Activated CD8-positive, alpha-beta memory T cell treated with anti-CD3 and anti-CD28 coated beads for 36 hours (primary cell): ENCODE results near the gene MILR1. TPM values are rescaled to one million over a fixed set of nuclear protein-coding genes. Genes with fewer than 3 reads are reported as not detected.
"Not testable (repeated sequence)": the region's sequence is repeated elsewhere in the genome, so short reads cannot be mapped to it uniquely, and the experiment has no call there.

Experiments
- CTCF ChIA-PET: fragments of 350-600 bp; sonication (Branson Sonifier 250); formaldehyde crosslinking; loops from one replicate; lab custom pipeline; 2021; ENCODE audit warnings: antibody characterized with exemption; lab: Charles Lee
- POLR2A ChIA-PET: fragments of 350-600 bp; sonication (Branson Sonifier 250); formaldehyde crosslinking; loops from one replicate; lab custom pipeline; 2021; ENCODE audit warnings: antibody characterized with exemption; lab: Charles Lee
- total RNA-seq, 2 experiments: library from RNA; stranded (reverse); gene quantifications; one replicate each; pipeline ENCODE4 v1.2.3, GENCODE V29; 2021

Gene MILR1
- total RNA-seq, 2 experiments from 2014 or later = 0.75 to 1.2 TPM

DNA sequence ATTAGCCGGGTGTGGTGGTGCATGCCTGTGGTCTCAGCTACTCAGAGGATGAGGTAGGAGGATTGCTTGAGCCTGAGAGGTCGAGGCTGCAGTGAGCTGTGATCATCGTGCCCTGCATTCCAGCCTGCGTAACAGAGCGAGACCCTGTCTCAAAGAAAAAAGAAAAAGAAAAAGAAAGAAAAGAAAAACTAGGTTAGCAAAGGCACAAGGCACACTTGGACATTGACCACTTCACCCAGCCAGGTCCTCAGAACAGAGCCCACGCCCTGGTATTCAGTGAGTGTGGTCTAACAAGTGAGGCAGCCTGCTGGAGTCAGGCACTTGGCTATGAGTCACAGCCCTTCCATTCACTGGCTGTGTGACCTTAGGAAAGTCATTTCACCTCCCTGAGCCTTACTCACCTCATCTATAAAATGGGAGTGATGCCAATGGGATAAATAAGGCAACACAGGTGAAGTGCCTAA lies 10.4 kb downstream of the MILR1 start:
- POLR2A ChIA-PET = no interaction called here
- CTCF ChIA-PET = no interaction called here

DNA sequence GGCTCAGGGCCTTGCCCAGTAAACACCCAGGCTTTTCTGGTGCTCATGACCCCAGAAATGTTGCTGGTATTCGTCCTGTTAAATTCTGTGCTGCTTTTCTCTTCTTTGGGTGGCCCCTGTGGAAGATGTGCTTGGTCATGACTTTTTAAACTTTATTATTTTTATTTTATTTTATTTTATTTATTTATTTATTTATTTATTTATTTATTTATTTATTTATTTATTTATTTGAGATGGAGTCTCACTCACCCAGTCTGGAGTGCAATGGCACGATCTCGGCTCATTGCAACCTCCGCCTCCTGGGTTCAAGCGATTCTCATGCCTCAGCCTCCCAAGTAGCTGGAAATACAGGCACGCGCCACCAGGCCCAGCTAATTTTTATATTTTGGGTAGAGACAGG lies 10.9 kb downstream of the MILR1 start:
- POLR2A ChIA-PET, CTCF ChIA-PET: not testable (repeated sequence)

DNA sequence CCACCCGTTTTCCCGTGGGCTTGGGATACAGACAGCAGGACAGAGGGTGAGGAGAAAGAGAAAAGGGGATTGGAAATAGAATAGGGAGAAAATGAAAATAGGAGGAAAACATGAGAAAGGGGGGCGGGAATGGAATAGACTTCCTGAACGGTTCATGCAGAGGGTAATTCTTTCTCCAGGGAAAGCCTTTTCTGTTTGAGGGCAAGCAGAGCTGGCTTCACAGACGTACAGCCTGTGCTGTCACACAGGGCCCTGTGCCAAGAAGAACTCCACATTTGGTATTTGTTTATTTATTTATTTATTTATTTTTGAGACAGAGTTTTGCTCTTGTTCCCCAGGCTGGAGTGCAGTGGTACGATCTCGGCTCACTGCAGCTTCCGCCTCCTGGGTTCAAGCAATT lies 12.0 kb downstream of the MILR1 start:
- CTCF ChIA-PET = no interaction called here
- POLR2A ChIA-PET = no interaction called here

DNA sequence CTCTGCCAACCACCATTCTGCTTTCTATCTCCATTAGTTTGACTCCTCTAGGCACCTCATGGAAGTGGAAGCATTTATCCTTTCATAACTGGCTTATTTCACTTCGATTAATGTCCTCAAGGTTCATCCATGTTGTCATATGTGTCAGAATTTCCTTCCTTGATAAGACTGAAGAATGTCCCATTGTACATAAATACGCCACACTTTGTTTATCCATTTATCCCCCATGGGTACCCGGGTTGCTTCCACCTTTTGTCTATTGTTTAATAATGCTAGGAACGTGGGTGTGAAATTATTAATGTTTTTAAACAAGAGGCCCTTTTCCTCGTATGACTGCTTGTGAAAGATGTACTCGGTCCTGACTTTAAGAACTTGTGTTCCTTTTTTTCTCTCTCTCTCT lies 12.9 kb downstream of the MILR1 start:
- ChIA-PET CTCF (no interaction called here), POLR2A (no interaction called here)

DNA sequence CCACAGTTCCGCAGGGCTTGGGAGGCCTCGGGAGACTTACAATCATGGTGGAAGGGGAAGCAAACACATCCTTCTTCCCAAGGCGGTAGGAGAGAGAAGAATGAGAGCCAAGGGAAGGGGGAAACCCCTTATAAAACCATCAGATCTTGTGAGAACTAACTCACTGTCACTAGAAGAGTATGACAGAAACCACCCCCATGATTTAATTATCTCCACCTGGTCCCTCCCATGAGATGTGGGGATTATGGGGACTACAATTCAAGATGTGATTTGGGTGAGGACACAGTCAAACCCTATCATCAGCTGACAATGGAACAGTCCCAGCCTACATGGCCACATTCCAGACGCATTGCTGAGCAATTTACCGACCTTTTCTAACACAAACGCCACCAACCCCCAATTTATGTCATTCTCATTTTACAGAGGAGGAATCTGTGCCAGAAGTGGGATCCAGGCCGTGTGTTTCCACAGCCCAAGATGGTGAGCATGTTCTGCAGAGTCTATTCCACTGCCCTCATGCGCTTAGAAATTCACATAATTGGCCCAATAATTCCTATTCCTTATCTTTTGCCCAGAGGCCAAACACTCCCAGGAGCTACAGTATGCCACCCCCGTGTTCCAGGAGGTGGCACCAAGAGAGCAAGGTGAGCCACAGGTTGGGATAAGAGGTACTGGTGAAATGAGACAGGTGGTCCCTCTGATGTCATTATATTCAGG lies 17.3 kb downstream of the MILR1 start:
- ChIA-PET POLR2A (no interaction called here), CTCF (interaction anchor here (0.6 kb wide), 1 partner anchor 380 kb away, joined by 3 read pairs; no protein-coding TSS in a partner anchor)

DNA sequence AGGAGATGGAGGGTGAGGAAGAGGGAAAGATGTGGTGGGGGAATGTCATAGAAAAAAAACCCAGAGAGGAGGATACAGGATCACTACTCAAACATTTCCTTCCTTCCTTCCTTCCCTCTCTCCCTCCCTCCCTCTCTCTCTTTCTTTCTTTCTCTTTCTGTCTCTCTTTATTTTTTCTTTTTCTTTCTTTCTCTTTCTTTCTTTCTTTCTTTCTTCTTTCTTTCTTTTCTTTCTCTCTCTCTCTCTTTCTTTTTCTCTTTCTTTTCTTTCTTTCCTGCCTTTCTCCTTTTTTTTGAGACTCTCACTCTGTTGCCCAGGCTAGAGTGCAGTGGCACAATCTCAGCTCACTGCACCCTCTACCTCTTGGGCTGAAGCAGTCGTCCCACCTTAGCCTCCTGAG lies 17.9 kb downstream of the MILR1 start:
- POLR2A ChIA-PET = not testable (repeated sequence)
- CTCF ChIA-PET = interaction anchor here (0.9 kb wide), 1 partner anchor 109 kb away, joined by 3 read pairs; no protein-coding TSS in a partner anchor

DNA sequence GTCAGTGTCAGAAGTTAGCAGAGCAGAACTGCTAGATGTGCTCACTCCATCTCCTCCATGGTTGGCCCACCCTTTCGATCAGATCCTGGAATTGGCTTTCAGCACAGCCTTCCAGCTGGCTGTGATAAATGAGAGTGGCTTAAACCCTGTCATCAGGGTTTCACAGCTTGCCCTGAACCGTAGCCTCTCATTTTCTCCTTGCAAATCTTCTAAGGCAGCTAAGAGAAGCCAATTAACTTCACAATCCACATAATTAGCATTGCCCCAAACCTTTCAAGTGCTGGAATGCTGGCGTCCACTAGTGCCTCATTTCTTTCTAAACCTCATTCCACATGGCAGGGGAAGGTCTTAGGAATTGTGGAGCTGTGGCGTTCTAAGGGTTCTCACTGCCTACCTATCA lies 21.7 kb downstream of the MILR1 start:
- CTCF ChIA-PET = interaction anchor here (0.6 kb wide), 1 partner anchor 28 kb away, joined by 3 read pairs; no protein-coding TSS in a partner anchor

DNA sequence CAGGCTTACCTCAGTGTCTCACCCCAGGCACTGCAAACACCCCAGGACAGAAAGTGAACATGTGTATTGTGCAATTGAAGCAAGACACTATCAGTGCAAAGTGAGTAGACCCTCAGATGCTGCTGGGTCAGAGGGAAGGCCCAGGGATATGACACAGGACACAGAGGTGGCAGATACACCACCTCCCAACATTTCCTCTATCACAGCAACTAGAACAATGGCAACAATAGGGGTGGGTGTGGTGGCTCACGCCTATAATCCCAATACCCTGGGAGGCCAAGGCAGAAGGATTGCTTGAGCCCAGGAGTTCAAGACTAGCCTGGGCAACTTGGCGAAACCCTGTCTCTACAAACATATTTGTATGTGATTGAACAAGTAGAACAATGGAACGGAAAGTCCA lies 22.5 kb downstream of the MILR1 start:
- ChIA-PET POLR2A (no interaction called here), CTCF (no interaction called here)

More for the DNA sequence above, 21.7 kb downstream of the MILR1 start:
- POLR2A ChIA-PET = no interaction called here

DNA sequence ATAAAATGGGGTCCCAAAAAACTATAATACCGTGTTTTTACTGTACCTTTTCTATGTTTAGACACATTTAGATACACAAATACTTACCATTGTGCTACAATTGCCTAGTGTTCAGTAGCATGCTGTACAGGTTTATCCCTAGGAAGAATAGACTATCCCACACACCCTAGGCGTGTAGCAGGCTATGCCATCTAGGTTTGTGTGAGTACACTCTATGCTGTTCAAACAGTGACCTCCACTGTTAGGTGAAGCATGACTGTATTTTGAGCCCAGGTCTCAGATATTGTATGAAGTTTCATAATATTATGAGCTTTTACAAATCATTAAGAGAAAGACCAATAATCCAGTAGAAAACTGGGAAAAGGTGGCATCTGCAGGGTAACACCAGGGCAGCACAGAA lies 23.6 kb downstream of the MILR1 start:
- CTCF ChIA-PET = no interaction called here

DNA sequence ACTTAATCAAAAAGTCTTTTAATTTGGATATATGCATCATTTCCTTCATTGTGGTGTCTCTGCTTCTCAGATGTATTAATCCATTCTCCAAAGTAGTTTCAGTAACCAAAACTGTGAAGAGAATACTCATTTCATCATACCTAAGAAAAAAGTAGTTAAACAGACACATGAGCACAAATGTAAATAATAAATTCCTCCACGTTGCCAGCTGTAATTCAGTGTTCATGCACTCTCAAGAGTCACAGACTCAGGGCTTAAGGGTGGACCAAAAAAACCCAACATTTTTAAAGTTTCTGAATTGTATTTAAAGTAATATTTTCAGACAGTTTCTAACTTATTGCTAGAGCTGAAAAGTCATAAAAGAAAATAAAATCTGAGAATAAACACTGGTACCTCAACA lies 28.9 kb downstream of the MILR1 start:
- CTCF ChIA-PET = no interaction called here
- POLR2A ChIA-PET = no interaction called here

More for the DNA sequence above, 23.6 kb downstream of the MILR1 start:
- POLR2A ChIA-PET = no interaction called here

DNA sequence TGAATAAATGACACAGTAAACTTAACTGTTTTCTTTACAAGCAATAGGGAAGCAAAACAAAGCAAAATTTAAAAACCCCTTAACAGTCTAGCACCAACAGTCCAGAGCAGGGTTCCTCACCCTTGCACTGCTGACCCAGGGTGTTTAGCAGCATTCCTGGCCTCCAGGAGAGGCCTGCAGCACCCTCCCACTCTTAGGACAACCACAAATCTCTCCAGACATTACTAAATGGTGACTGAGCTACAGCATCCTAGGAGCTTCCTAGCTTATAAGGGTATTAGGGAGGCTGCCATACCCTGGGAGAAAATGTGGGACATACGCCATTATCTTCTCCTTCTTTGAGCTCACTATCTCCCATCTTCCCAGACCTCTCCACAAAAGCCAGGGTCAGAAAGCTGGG lies 32.0 kb downstream of the MILR1 start:
- ChIA-PET POLR2A (interaction anchor here (0.6 kb wide), 1 partner anchor 85 kb away, joined by 11 read pairs; no protein-coding TSS in a partner anchor), CTCF (interaction anchor here (0.9 kb wide), 1 partner anchor 61 kb away, joined by 3 read pairs; no protein-coding TSS in a partner anchor)

DNA sequence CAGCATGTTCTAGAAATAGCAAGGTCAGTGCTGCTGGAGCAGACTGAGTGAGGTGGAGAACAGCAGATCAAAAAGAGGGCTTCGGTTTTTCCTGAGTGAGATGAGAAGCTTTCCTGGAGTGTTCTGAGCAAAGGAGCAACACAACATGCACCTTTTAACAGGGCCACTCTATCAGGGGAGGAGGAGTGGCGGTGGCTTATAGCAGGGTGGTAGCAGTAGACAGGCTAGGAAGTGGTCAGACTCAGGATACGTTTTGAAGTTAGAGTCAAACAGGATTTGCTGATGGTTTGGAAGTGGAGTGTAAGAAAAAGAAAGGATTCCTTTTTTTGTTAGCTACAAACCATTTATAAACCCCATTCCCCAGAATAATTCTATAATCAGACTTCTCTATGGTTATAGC lies 35.5 kb downstream of the MILR1 start:
- ChIA-PET CTCF (interaction anchor here (0.6 kb wide), 1 partner anchor 320 kb away, joined by 3 read pairs; no protein-coding TSS in a partner anchor), POLR2A (no interaction called here)

DNA sequence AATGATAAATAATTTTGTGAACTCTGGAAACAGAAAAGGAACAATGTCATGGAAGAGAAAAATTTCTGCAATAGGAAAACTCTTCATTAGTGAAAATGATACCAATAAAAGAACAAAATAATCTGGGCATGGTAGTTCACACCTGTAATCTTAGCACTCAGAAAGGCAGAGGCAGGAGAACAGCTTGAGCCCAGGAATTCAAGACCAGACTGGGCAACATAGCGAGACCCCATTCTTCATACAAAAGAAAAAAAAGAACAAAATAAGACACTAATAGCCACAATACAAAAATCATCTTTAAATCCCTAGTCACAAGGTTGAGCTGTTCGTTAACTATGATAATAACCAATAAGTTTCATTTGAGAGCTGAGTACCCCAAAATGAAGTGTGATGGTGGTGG lies 39.4 kb downstream of the MILR1 start:
- POLR2A ChIA-PET = no interaction called here

DNA sequence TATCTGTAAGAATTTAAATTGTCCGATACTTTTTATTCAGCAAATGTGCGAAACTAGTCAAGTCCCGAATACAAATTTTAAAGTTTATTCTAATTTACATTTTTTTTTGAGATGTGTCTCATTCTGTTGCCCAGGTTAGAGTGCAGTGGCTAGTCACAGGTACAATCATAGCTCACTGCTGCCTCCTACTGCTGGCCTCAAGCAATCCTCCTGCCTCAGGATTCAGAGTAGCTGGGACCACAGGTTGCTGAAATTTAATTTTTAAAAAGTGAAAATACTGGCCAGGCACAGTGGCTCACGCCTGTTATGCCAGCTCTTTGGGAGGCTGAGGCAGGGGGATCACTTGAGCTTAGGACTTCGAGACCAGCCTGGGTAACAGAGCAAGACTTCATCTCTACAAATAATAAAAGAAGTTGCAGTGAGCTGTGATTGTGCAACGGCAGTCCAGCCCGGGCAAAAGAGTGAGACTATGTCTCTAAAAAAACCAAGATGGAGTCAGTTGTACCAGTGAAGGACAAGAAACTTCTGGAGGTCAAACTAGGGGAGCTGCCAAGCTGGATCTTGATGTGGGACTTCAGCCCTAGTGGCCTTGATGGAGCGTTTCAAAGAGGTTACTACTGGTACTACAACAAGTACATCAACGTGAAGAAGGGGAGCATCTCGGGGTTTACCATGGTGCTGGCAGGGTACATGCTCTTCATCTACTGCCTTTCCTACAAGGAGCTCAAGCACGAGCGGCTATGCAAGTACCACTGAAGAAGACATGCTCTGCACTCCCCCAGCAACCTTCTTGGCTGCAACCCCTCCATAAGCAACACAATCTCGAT lies 42.3 kb downstream of the MILR1 start:
- ChIA-PET CTCF (interaction anchor here (0.6 to 3.9 kb wide), 6 partner anchors 9 to 245 kb away, joined by 3 to 31 read pairs (median 4); partner anchors contain the start of genes CEP95 and DDX5), POLR2A (interaction anchor here (1.0 to 4.0 kb wide), 2 partner anchors 14 to 17 kb away, joined by 3 to 25 read pairs; partner anchors contain the start of genes CEP95 and DDX5)

More for the DNA sequence above, 39.4 kb downstream of the MILR1 start:
- CTCF ChIA-PET = interaction anchor here (0.6 to 3.9 kb wide), 2 partner anchors 68 to 132 kb away, joined by 3 to 31 read pairs; no protein-coding TSS in a partner anchor

DNA sequence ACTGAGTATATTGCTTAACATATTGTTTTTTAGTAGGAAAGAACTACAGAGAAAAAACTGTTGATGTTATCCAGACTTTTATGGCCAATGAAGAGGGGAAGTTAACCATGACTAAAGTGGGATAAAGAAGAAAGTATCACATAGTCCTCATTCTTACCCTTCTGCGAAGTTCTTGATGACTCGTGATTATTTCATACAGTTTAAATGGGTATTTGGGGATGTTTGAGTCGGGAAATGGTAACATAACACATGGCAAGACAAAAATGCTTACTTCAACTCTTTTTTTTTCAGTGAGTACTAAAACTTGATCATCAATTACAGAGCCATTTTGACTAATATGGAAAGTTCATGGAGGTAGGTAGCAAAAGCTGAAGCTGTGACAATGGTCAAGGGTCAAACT lies 43.1 kb downstream of the MILR1 start:
- POLR2A ChIA-PET = interaction anchor here (0.9 to 4.0 kb wide), 2 partner anchors 10 to 13 kb away, joined by 3 to 25 read pairs; partner anchors contain the start of genes CEP95 and DDX5

DNA sequence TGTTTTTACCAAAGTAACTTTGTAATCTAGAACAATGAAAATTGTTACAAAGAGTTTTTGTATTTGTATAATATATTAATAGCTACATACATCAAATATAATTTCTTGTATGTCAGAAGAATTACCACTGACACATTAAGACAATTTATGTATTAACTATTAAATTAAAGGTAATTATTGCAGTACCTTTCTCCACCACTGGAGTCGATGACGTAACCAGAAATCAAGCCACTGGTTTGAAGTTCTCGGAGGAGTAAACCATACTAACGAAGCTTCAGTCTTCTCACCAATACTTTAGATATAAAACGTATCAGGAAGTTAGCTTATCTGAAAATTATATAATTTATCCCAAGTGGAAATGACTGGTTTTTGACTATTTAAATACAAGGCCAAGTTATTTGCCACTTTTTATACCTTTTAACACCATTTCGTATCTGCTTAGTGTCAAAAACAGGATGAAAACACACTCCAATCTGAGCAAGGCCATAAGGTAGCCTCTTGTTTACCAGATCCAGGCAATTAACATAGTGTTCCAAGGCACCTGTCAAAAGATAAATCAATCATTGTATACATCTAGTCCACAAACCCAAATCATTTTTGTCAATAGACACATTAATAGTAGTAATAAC lies 43.7 kb downstream of the MILR1 start:
- ChIA-PET POLR2A (interaction anchor here (0.5 to 4.0 kb wide), 4 partner anchors 10 to 641 kb away, joined by 3 to 25 read pairs (median 6); partner anchors contain the start of genes CEP95 and DDX5), CTCF (interaction anchor here (1.0 to 2.0 kb wide), 4 partner anchors 11 to 221 kb away, joined by 3 to 10 read pairs (median 4); no protein-coding TSS in a partner anchor)

More for the DNA sequence above, 43.1 kb downstream of the MILR1 start:
- CTCF ChIA-PET = interaction anchor here (0.6 to 3.9 kb wide), 6 partner anchors 10 to 245 kb away, joined by 4 to 31 read pairs (median 5); partner anchors contain the start of genes CEP95 and DDX5

DNA sequence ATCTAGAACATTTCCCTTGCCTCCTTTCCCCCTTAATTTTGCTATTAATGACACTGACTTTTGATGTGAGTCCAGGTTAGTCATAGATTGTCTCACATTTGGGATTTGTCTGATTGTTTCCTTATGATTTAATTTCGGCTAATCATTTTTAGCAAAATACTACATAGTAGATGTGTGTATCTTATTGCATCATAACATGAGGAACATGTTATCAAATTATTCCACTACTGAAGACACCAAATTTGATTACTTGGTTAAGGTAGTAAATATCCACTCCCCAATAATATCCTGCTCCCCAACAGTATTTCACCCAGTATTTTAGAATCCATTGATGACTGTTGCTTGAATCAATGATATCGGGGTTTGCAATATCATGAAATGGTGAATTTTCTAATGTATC lies 45.2 kb downstream of the MILR1 start:
- POLR2A ChIA-PET = interaction anchor here (4.6 kb wide), 1 partner anchor 12 kb away, joined by 90 read pairs; the partner anchor contains the start of genes CEP95 and DDX5
- CTCF ChIA-PET = interaction anchor here (2.0 kb wide), 1 partner anchor 10 kb away, joined by 5 read pairs; no protein-coding TSS in a partner anchor

DNA sequence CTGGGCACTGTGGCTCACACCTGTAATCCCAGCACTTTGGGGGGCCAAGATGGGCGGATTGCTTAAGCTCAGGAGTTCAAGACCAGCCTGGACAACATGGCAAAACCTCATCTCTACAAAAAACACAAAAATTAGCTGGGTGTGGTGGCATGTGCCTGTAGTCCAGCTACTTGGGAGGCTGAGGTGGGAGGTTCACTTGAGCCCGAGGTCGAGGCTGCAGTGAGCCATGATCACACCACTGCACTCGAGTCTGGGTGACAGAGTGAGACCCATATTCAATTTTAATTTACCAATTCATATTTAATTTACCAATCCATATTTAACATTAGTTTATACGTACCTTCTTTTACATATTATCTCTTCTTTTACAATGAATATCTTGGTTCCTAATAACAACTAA lies 46.4 kb downstream of the MILR1 start:
- POLR2A ChIA-PET = interaction anchor here (4.6 kb wide), 1 partner anchor 11 kb away, joined by 90 read pairs; the partner anchor contains the start of genes CEP95 and DDX5
- CTCF ChIA-PET = interaction anchor here (0.7 to 2.8 kb wide), 3 partner anchors 10 to 243 kb away, joined by 3 to 15 read pairs (median 5); partner anchors contain the start of gene CEP95
